H1 (cell line): ENCODE measurements around the gene RSPH9. TPM values are rescaled to one million over a fixed set of nuclear protein-coding genes. Genes with fewer than 3 reads are reported as not detected.

ENCODE experiments used
- CTCF ChIA-PET: fragments of 300-600 bp; sonication (Branson Sonifier 250); formaldehyde crosslinking; loops from one replicate; lab custom pipeline; 2021; ENCODE audit not compliant: partially characterized antibody; lab: Charles Lee
- POLR2A ChIA-PET: fragments of 300-600 bp; sonication (Branson Sonifier 250); formaldehyde crosslinking; loops from one replicate; lab custom pipeline; 2021; ENCODE audit warnings: inconsistent platforms; ENCODE audit not compliant: partially characterized antibody; lab: Charles Lee
- DNase-seq, 2 experiments: peaks; one replicate each; pipeline versions ENCODE4 v3.0.0 to v3.0.0-alpha.2; 2010 to 2022; ENCODE audit warnings: low spot score in 2 of 2, low read depth in 1 of 2, mixed read lengths in 1 of 2
- FAIRE-seq: peaks from 2 replicates; lab custom pipeline; 2011; peaks lifted over from hg19 to GRCh38; lab: Jason Lieb, UNC
- H2AFZ ChIP-seq: 2 replicates; pipeline ENCODE4 v1.8.1; 2012; ENCODE audit warnings: low read length, inconsistent platforms
- H2AK5ac ChIP-seq: 2 replicates; pipeline ENCODE4 v1.6.1; 2013; ENCODE audit warnings: low read depth, low read length
- H2BK120ac ChIP-seq: replicated peaks from 2 replicates; pipeline ENCODE3; 2013; ENCODE audit warnings: low read depth, low read length, inconsistent platforms
- H2BK12ac ChIP-seq: 2 replicates; pipeline ENCODE4 v1.6.1; 2013; ENCODE audit warnings: low read depth, low read length
- H2BK15ac ChIP-seq: 2 replicates; pipeline ENCODE4 v1.6.1; 2013; ENCODE audit warnings: low read length
- H2BK20ac ChIP-seq: 2 replicates; pipeline ENCODE4 v1.6.1; 2013; ENCODE audit warnings: low read length
- H2BK5ac ChIP-seq: 2 replicates; pipeline ENCODE4 v1.6.1; 2013; ENCODE audit warnings: low read depth, low read length
- H3K14ac ChIP-seq: 2 replicates; pipeline ENCODE4 v1.6.1; 2013; ENCODE audit warnings: inconsistent platforms; ENCODE audit not compliant: insufficient read length
- H3K18ac ChIP-seq: 2 replicates; pipeline ENCODE4 v1.6.1; 2013; ENCODE audit warnings: low read length; ENCODE audit errors: extremely low read depth
- H3K23ac ChIP-seq: 2 replicates; pipeline ENCODE4 v1.6.1; 2013; ENCODE audit warnings: inconsistent platforms; ENCODE audit not compliant: insufficient read length
- H3K23me2 ChIP-seq: 2 replicates; pipeline ENCODE4 v1.6.1; 2013; ENCODE audit warnings: low read depth, low read length
- H3K27ac ChIP-seq: 2 replicates; pipeline ENCODE4 v1.6.1; 2011; ENCODE audit warnings: low read depth, low read length, inconsistent platforms
- H3K27me3 ChIP-seq, 4 experiments: replicated peaks in 1 of 4; 1 replicate in 1 of 4; 2 replicates in 3 of 4; pipeline versions ENCODE4 v1.6.1 to v1.8.1; 2011 to 2013; ENCODE audit warnings: low read length in 3 of 4, mild to moderate bottlenecking in 3 of 4, inconsistent platforms in 2 of 4, mixed read lengths in 2 of 4, moderate library complexity in 1 of 4; ENCODE audit not compliant: control insufficient read depth in 3 of 4, insufficient read depth in 3 of 4; ENCODE audit errors: extremely low read depth in 1 of 4
- H3K36me3 ChIP-seq, 4 experiments: 2 replicates each; pipeline versions ENCODE4 v1.6.1 to v1.8.1; 2011 to 2013; ENCODE audit warnings: mild to moderate bottlenecking in 4 of 4, low read length in 3 of 4, moderate library complexity in 2 of 4, control low read depth in 1 of 4, inconsistent platforms in 1 of 4; ENCODE audit not compliant: insufficient read depth in 4 of 4, control insufficient read depth in 2 of 4
- H3K4ac ChIP-seq: replicated peaks from 2 replicates; pipeline ENCODE3; 2013; ENCODE audit warnings: low read length, low read depth, mixed read lengths, inconsistent platforms; ENCODE audit not compliant: insufficient read length
- H3K4me1 ChIP-seq, 4 experiments: replicated peaks in 1 of 4; 1 replicate in 1 of 4; 2 replicates in 3 of 4; pipeline versions ENCODE4 v1.6.1 to v1.8.1; 2011 to 2013; ENCODE audit warnings: low read length in 3 of 4, inconsistent platforms in 2 of 4, mixed read lengths in 1 of 4; ENCODE audit not compliant: insufficient read depth in 4 of 4, control insufficient read depth in 3 of 4
- H3K4me2 ChIP-seq, 2 experiments: 2 replicates each; pipeline versions ENCODE4 v1.6.1 to v1.8.1; 2011 to 2013; ENCODE audit warnings: low read depth in 2 of 2, low read length in 2 of 2, control low read depth in 1 of 2, inconsistent platforms in 1 of 2, mild to moderate bottlenecking in 1 of 2; ENCODE audit not compliant: insufficient read depth in 1 of 2
- H3K4me3 ChIP-seq, 4 experiments: fragments of 200-600, 300-600 bp in 1 of 4; sonication (generic), shearing (Covaris generic), sonication (Bioruptor Twin) in 1 of 4; 2 replicates each; pipeline versions ENCODE4 v1.5.1 to v1.8.1; 2011 to 2016; ENCODE audit warnings: low read length in 4 of 4, low read depth in 3 of 4, control low read depth in 2 of 4, inconsistent platforms in 2 of 4, mild to moderate bottlenecking in 2 of 4, mixed read lengths in 1 of 4, moderate library complexity in 1 of 4; ENCODE audit not compliant: insufficient read depth in 2 of 4; ENCODE audit errors: extremely low read depth in 1 of 4
- H3K56ac ChIP-seq: replicated peaks from 2 replicates; pipeline ENCODE3; 2013; ENCODE audit warnings: low read depth, mild to moderate bottlenecking, mixed read lengths, low read length, inconsistent platforms; ENCODE audit not compliant: insufficient read length
- H3K79me1 ChIP-seq: 2 replicates; pipeline ENCODE4 v1.6.1; 2013; ENCODE audit warnings: low read depth, low read length, control low read depth
- H3K79me2 ChIP-seq, 2 experiments: 2 replicates each; pipeline versions ENCODE4 v1.6.1 to v1.8.1; 2012 to 2013; ENCODE audit warnings: low read length in 2 of 2, mild to moderate bottlenecking in 2 of 2, inconsistent platforms in 1 of 2; ENCODE audit not compliant: insufficient read depth in 2 of 2, control insufficient read depth in 1 of 2
- H3K9ac ChIP-seq, 4 experiments: replicated peaks in 1 of 4; 1 replicate in 1 of 4; 2 replicates in 3 of 4; pipeline versions ENCODE4 v1.6.1 to v1.8.1; 2011 to 2013; ENCODE audit warnings: low read depth in 3 of 4, low read length in 3 of 4, control low read depth in 2 of 4, mild to moderate bottlenecking in 2 of 4, moderate library complexity in 2 of 4, inconsistent platforms in 1 of 4; ENCODE audit errors: extremely low read depth in 1 of 4
- H3K9me3 ChIP-seq, 2 experiments: 2 replicates each; pipeline versions ENCODE4 v1.6.1 to v1.8.1; 2012 to 2013; ENCODE audit warnings: mild to moderate bottlenecking in 2 of 2, moderate library complexity in 2 of 2, control low read depth in 1 of 2, inconsistent platforms in 1 of 2, low read depth in 1 of 2, low read length in 1 of 2, mixed read lengths in 1 of 2; ENCODE audit not compliant: insufficient read depth in 2 of 2
- H4K20me1 ChIP-seq, 2 experiments: replicated peaks in 1 of 2; 2 replicates each; pipeline versions ENCODE3 to v1.8.1; 2011 to 2013; ENCODE audit warnings: inconsistent platforms in 2 of 2, low read length in 2 of 2, mild to moderate bottlenecking in 1 of 2; ENCODE audit not compliant: insufficient read depth in 2 of 2, control insufficient read depth in 1 of 2
- H4K5ac ChIP-seq: 2 replicates; pipeline ENCODE4 v1.6.1; 2013; ENCODE audit warnings: low read length, low read depth, mixed read lengths, inconsistent platforms; ENCODE audit not compliant: insufficient read length
- H4K8ac ChIP-seq: 2 replicates; pipeline ENCODE4 v1.8.0; 2013; ENCODE audit warnings: mild to moderate bottlenecking, moderate library complexity, low read length, inconsistent platforms; ENCODE audit not compliant: insufficient read depth; ENCODE audit errors: extremely low read depth
- H4K91ac ChIP-seq: replicated peaks from 2 replicates; pipeline ENCODE3; 2013; ENCODE audit warnings: low read length, mixed read lengths, inconsistent platforms; ENCODE audit not compliant: insufficient read length
- BRCA1 ChIP-seq: IDR thresholded peaks from 2 replicates; pipeline ENCODE4 v1.6.1; 2012; ENCODE audit warnings: low read depth, low read length, improper control_type of control experiment
- HDAC2 ChIP-seq, 2 experiments: fragments of 300-600 bp in 1 of 2; sonication (generic) in 1 of 2; IDR thresholded peaks; 2 replicates each; pipeline ENCODE4 v1.6.1; 2011 to 2012; ENCODE audit warnings: low read depth in 2 of 2, low read length in 2 of 2, mild to moderate bottlenecking in 2 of 2, moderate library complexity in 2 of 2, borderline replicate concordance in 1 of 2, inconsistent platforms in 1 of 2
- JUN ChIP-seq: IDR thresholded peaks from 2 replicates; pipeline ENCODE4 v1.6.1; 2011; ENCODE audit warnings: low read depth, mild to moderate bottlenecking, improper control_type of control experiment, low read length
- POLR2A ChIP-seq, 2 experiments: IDR thresholded peaks; 1 replicate in 1 of 2; 2 replicates in 1 of 2; pipeline ENCODE4 v1.6.1; 2011; ENCODE audit warnings: low read depth in 2 of 2, low read length in 2 of 2, mild to moderate bottlenecking in 2 of 2; ENCODE audit errors: control extremely low read depth in 1 of 2
- POLR2AphosphoS5 ChIP-seq: IDR thresholded peaks from 2 replicates; pipeline ENCODE4 v1.6.1; 2011; ENCODE audit warnings: low read depth, low read length
- WGBS, 2 experiments: shearing (Covaris generic) in 1 of 2; methylation state at CpG; one replicate each; pipeline versions ENCODE4 v1.1.6 to v1.1.7; 2013 to 2015; ENCODE audit warnings: low lambda C conversion rate in 2 of 2, mixed read lengths in 2 of 2, inconsistent platforms in 1 of 2, low coverage in 1 of 2, missing lambda C conversion rate in 1 of 2; ENCODE audit not compliant: insufficient replicate concordance in 2 of 2, insufficient coverage in 1 of 2, insufficient read length in 1 of 2; ENCODE audit errors: extremely low coverage in 1 of 2, missing lambda C conversion rate in 1 of 2; 5-methylcytosine and 5-hydroxymethylcytosine counted together
- polyA plus RNA-seq, 7 experiments: library from polyadenylated mRNA; depleted of rRNA in 3 of 7; stranded (reverse) in 5 of 7; unstranded in 2 of 7; fragments of >200 nt in 5 of 7; fragments of 200-250 nt in 2 of 7; gene quantifications; 1 replicate in 5 of 7; 2 replicates in 1 of 7; 4 replicates in 1 of 7; pipeline versions ENCODE4 v1.2.1 to v1.2.3, GENCODE V29; 2011 to 2013; ENCODE audit warnings: missing spikeins in 2 of 7, mixed read lengths in 2 of 7
- total RNA-seq: library from RNA; stranded (reverse); fragmentation: NEBNext Ultra II Directional; extraction: Animal tissue kit (Norgen Biotek cat#: 25700); gene quantifications from 2 replicates; pipeline ENCODE4 v1.2.1, GENCODE V29; 2021

RSPH9 gene
- total and polyA plus RNA-seq, 2 of the 8 experiments (the other 6 are each of a cell fraction or from before 2014, with no cell fraction given): 0.15 to 0.23 TPM

GRCh38 chr6:43669050-43669921 is 24.4 kb downstream of the RSPH9 start:
- Histone ChIP-seq H2BK20ac (peak overlapping the region; percentile 62; the same call in 1 of the 2 replicates), H3K18ac (peak overlapping the region; percentile 55), H3K9me3 (no peaks in the 10 kb centered on the region), H4K8ac (peak overlapping the region; percentile 68; the same call in 1 of the 2 replicates), H3K9ac (no peak overlapping the region), H2BK5ac (peak overlapping the region; percentile 80), H3K4me3 (no peak overlapping the region), H4K20me1 (peaks cover 0 to 4% of the 10 kb centered on the region in 2 experiments), H2BK120ac (no peak overlapping the region), H3K27me3 (no peaks in the 10 kb centered on the region; a peak in 2 of 7 replicates), H3K23me2 (peaks cover 3% of the 10 kb centered on the region; the same call in 1 of the 2 replicates), H2BK12ac (no peak overlapping the region), H3K23ac (no peak overlapping the region), H3K56ac (no peak overlapping the region), H3K4me1 (peaks cover 5 to 27% (median 22%) of the 10 kb centered on the region in 4 experiments), H2BK15ac (peak overlapping the region; percentile 74), H3K79me2 (no peaks in the 10 kb centered on the region), H4K5ac (no peak overlapping the region), H3K4ac (no peak overlapping the region), H3K36me3 (peaks cover 12 to 30% (median 13%) of the 10 kb centered on the region in 4 experiments; a peak in 7 of 8 replicates), H3K79me1 (no peaks in the 10 kb centered on the region), H2AK5ac (no peak overlapping the region), H3K4me2 (peak overlapping the region in 1 of 2 experiments; percentile 58; a peak in 1 of 4 replicates), H3K27ac (no peak overlapping the region; the same call in 1 of the 2 replicates), H2AFZ (no peak overlapping the region), H4K91ac (no peak overlapping the region), H3K14ac (no peak overlapping the region)
- TF ChIP-seq POLR2AphosphoS5 (peak; percentile 19; the same call in 1 of the 2 replicates), POLR2A (IDR thresholded peaks at IDR 0.05; ENCODE audit: control extremely low read depth in 1 of 2, low read depth in 2 of 2, low read length in 2 of 2) (peak in 1 of 2 experiments; percentile 56; a peak in 1 of 3 replicates), BRCA1 (no peak), HDAC2 (IDR thresholded peaks at IDR 0.05; ENCODE audit: borderline replicate concordance in 1 of 2, low read depth in 2 of 2, low read length in 2 of 2) (no peak), JUN (no peak)
- DNase-seq: no peak
- FAIRE-seq: no peak
- ChIA-PET POLR2A (interaction anchor here (0.5 to 10.0 kb wide), 21 partner anchors 9 to 567 kb away, joined by 3 to 85 read pairs (median 5); partner anchors contain the start of genes GTPBP2, MRPS18A, RSPH9 and VEGFA), CTCF (interaction anchor here (0.7 to 12.6 kb wide), 31 partner anchors 9 to 410 kb away, joined by 3 to 146 read pairs (median 5); partner anchors contain the start of genes RSPH9 and VEGFA)
- WGBS, 2 experiments: 79% methylated on average over 15 of the region's 15 CpGs; no CpG with 5 or more reads in 1 of the 2 experiments
